HCT116 (cell line): Measurements from ENCODE around the gene GFOD1. TPM values are rescaled to one million over a fixed set of nuclear protein-coding genes. Genes with fewer than 3 reads are reported as not detected.

Source experiments
- ATAC-seq: fragments of 200-7000 bp; cut with Tn5 transposase; 2 replicates; pipeline ENCODE4 v1.9.1; 2020; ENCODE audit warnings: mild to moderate bottlenecking, moderate library complexity
- BruUV-seq: library from RNA; stranded (reverse); fragments of 400-500 nt; replicated peaks from 2 replicates; lab custom pipeline; 2021; lab: Mats Ljungman, UMichigan
- CTCF ChIA-PET: fragments of 300-600 bp; sonication (Branson Sonifier 250); formaldehyde crosslinking; loops from one replicate; lab custom pipeline; 2021; ENCODE audit warnings: antibody characterized with exemption; lab: Charles Lee
- POLR2A ChIA-PET: fragments of 300-600, 350-600 bp; sonication (Branson Sonifier 250); formaldehyde crosslinking; loops from one replicate; lab custom pipeline; 2021; ENCODE audit warnings: antibody characterized with exemption; lab: Charles Lee
- RAD21 ChIA-PET, 2 experiments: fragments of 300-600 bp; sonication (Branson Sonifier 250); formaldehyde crosslinking; loops; one replicate each; lab custom pipeline; 2023; ENCODE audit warnings: low total read pairs in 2 of 2; ENCODE audit not compliant: uncharacterized antibody in 2 of 2, unreplicated experiment in 2 of 2, low non-redundant PET in 1 of 2; lab: Charles Lee
- DNase-seq: peaks from one replicate; pipeline ENCODE4 v3.0.0-alpha.2; 2010; ENCODE audit warnings: low read depth, low spot score
- H2AFZ ChIP-seq: fragments of 200-600 bp; shearing (Covaris generic), sonication (generic); 2 replicates; pipeline ENCODE4 v1.6.1; 2017; ENCODE audit warnings: low read depth, mixed run types, mixed read lengths, antibody characterized with exemption, low read length; ENCODE audit not compliant: poor library complexity, severe bottlenecking
- H3K27ac ChIP-seq: 2 replicates; pipeline ENCODE4 v1.5.1; 2012; ENCODE audit warnings: low read depth, low read length
- H3K27me3 ChIP-seq: fragments of 200-600 bp; sonication (generic); 2 replicates; pipeline ENCODE4 v1.6.1; 2016; ENCODE audit warnings: mixed run types, low read length, mixed read lengths; ENCODE audit not compliant: insufficient read depth
- H3K36me3 ChIP-seq, 2 experiments: fragments of 200-500 bp in 1 of 2; fragments of 200-600 bp in 1 of 2; sonication (Bioruptor generic) in 1 of 2; sonication (generic) in 1 of 2; 2 replicates each; pipeline versions ENCODE4 v1.5.1 to v1.6.1; 2014 to 2016; ENCODE audit warnings: low read length in 2 of 2, inconsistent platforms in 1 of 2, mixed read lengths in 1 of 2, mixed run types in 1 of 2; ENCODE audit not compliant: insufficient read depth in 2 of 2, control insufficient read depth in 1 of 2
- H3K4me1 ChIP-seq, 2 experiments: fragments of 200-600 bp in 1 of 2; sonication (generic) in 1 of 2; 2 replicates each; pipeline versions ENCODE4 v1.5.1 to v1.6.1; 2012 to 2017; ENCODE audit warnings: low read length in 2 of 2, inconsistent platforms in 1 of 2, mild to moderate bottlenecking in 1 of 2, mixed read lengths in 1 of 2, mixed run types in 1 of 2, moderate library complexity in 1 of 2; ENCODE audit not compliant: insufficient read depth in 2 of 2, control insufficient read depth in 1 of 2
- H3K4me2 ChIP-seq: fragments of 200-600 bp; sonication (generic); 2 replicates; pipeline ENCODE4 v1.6.1; 2017; ENCODE audit warnings: mixed run types, low read length, mixed read lengths
- H3K4me3 ChIP-seq, 2 experiments: fragments of 200-600 bp in 1 of 2; sonication (generic) in 1 of 2; replicated peaks in 1 of 2; 2 replicates each; pipeline ENCODE4 v1.5.1; 2011 to 2016; ENCODE audit warnings: low read length in 2 of 2, control low read depth in 1 of 2, low read depth in 1 of 2, mild to moderate bottlenecking in 1 of 2, mixed read lengths in 1 of 2, mixed run types in 1 of 2
- H3K79me2 ChIP-seq: fragments of 200-600 bp; sonication (generic); 2 replicates; pipeline ENCODE4 v1.6.1; 2017; ENCODE audit warnings: mild to moderate bottlenecking, mixed run types, low read length, moderate library complexity, mixed read lengths; ENCODE audit not compliant: insufficient read depth
- H3K9ac ChIP-seq: fragments of 200-600 bp; sonication (generic); 2 replicates; pipeline ENCODE4 v1.6.1; 2016; ENCODE audit warnings: low read length, mixed read lengths
- H3K9me2 ChIP-seq: fragments of 200-600 bp; sonication (generic), shearing (Covaris generic); 2 replicates; pipeline ENCODE4 v1.6.1; 2017; ENCODE audit warnings: mixed run types, mild to moderate bottlenecking, moderate library complexity; ENCODE audit not compliant: insufficient read depth
- H3K9me3 ChIP-seq, 2 experiments: fragments of 200-500 bp in 1 of 2; fragments of 200-600 bp in 1 of 2; sonication (Bioruptor generic) in 1 of 2; sonication (generic) in 1 of 2; 2 replicates each; pipeline ENCODE4 v1.6.1; 2014 to 2017; ENCODE audit warnings: low read length in 2 of 2, mixed read lengths in 2 of 2, inconsistent platforms in 1 of 2, low read depth in 1 of 2, mild to moderate bottlenecking in 1 of 2, mixed run types in 1 of 2, moderate library complexity in 1 of 2; ENCODE audit not compliant: control insufficient read depth in 1 of 2, insufficient read depth in 1 of 2
- H4K20me1 ChIP-seq: fragments of 200-600 bp; sonication (generic), shearing (Covaris generic); 2 replicates; pipeline ENCODE4 v1.6.1; 2017; ENCODE audit warnings: mixed run types, mild to moderate bottlenecking, moderate library complexity; ENCODE audit not compliant: insufficient read depth
- CEBPB ChIP-seq: IDR thresholded peaks from 2 replicates; pipeline ENCODE4 v1.6.1; 2012; ENCODE audit warnings: low read depth
- ELF1 ChIP-seq: IDR thresholded peaks from 2 replicates; pipeline ENCODE4 v1.6.1; 2012; ENCODE audit warnings: low read depth, borderline replicate concordance
- EZH2phosphoT487 ChIP-seq: fragments of 200-600 bp; IDR thresholded peaks from 2 replicates; pipeline ENCODE4 v1.6.1; 2018; ENCODE audit warnings: antibody characterized with exemption, borderline replicate concordance
- JUND ChIP-seq: IDR thresholded peaks from 2 replicates; pipeline ENCODE4 v1.6.1; 2012
- POLR2A ChIP-seq: IDR thresholded peaks from 2 replicates; pipeline ENCODE4 v1.7.0; 2011; ENCODE audit warnings: borderline replicate concordance; ENCODE audit not compliant: insufficient read depth, insufficient read length; ENCODE audit errors: extremely low read depth
- REST ChIP-seq: IDR thresholded peaks from 2 replicates; pipeline ENCODE4 v1.6.1; 2012; ENCODE audit warnings: low read depth
- SP1 ChIP-seq: IDR thresholded peaks from 2 replicates; pipeline ENCODE4 v1.6.1; 2012; ENCODE audit warnings: low read depth
- SRF ChIP-seq: IDR thresholded peaks from 2 replicates; pipeline ENCODE4 v1.6.1; 2012; ENCODE audit warnings: low read depth
- intact Hi-C: fragments of 100-400 bp; cut with micrococcal nuclease; formaldehyde crosslinking; loops from 2 replicates; pipeline ENCODE4 v1.10.0; 2022
- total RNA-seq: library from RNA; stranded (reverse); gene quantifications from one replicate; pipeline ENCODE4 v1.2.1, GENCODE V29; 2021; ENCODE audit not compliant: unreplicated experiment

The GFOD1 gene
- total RNA-seq, 1 experiment from 2014 or later, result 3.8 TPM

GRCh38 chr6:13467216-13467600 is 20.2 kb downstream of the GFOD1 start:
- Histone ChIP-seq H2AFZ (no peak overlapping the region), H3K36me3 (no peaks in the 10 kb centered on the region), H3K27ac (no peak overlapping the region), H3K4me2 (peak overlapping the region; percentile 65), H3K27me3 (no peaks in the 10 kb centered on the region), H3K4me3 (no peak overlapping the region), H3K4me1 (peaks cover 13 to 43% of the 10 kb centered on the region in 2 experiments), H4K20me1 (no peaks in the 10 kb centered on the region), H3K9me3 (no peaks in the 10 kb centered on the region), H3K79me2 (no peaks in the 10 kb centered on the region), H3K9ac (no peak overlapping the region), H3K9me2 (no peaks in the 10 kb centered on the region)
- CTCF ChIA-PET, result no interaction called here
- no TSS peak for BruUV-seq
- POLR2A ChIA-PET, result no interaction called here
- ATAC-seq (no peak), DNase-seq (no peak)
- RAD21 ChIA-PET, result no interaction called here
- TF ChIP-seq ELF1, result no peak
- no peak for TF ChIP-seq SRF
- TF ChIP-seq POLR2A, result no peak
- no peak for TF ChIP-seq REST
- TF ChIP-seq JUND, result no peak
- TF ChIP-seq CEBPB, result no peak
- no peak for TF ChIP-seq EZH2phosphoT487
- TF ChIP-seq SP1, result no peak
- intact Hi-C loops, result no loop called here
